ENCODE results near the gene BMPER. TPM values are rescaled to one million over a fixed set of nuclear protein-coding genes. Genes with fewer than 3 reads are reported as not detected.
A peak's percentile ranks its signal among the peaks of the same experiment; 100 is the strongest.

The BMPER gene
- total RNA-seq, 4 donors from 2014 or later = 0.65 to 6.5 (median 3.5) TPM

DNA sequence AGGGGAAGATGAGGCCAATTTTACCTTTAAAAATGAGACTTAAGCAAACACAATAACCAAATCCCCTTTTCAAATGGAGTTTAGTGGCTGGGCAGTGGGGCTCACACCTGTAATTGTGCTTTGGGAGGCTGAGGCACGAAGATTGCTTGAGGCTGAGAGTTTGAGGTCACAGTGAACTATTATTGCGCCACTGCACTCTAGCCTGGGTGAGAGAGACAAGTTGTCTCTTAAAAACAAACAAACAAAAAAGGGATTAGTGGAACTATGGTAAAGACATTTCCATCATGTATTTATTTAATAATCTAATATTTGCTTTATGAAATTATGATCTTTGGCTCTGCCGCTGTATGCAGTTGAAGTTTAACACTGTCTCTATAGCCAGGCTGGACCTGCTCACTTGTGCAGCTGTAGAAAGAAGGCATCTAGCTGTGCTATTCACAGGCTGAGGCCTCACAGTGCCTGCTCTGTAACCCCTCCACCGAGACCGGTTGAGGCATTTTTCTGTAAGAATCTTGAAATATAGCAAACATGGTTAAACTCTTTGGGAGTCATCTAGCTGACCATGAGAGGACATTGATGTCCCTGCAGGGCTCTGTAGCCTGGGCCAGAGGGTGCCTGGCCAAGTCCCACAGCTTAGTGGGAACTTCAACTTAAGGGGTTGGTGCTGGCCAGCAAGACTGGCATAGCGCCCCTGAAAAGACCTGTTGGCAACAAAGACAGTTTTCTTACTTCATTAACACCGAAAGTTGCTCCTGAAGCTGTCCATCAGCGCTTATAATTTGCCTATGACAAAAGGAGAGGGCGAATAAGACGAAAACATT lies 131.8 kb downstream of the BMPER start:
- no peaks in the 10 kb centered on the region for H3K36me3 ChIP-seq
- H3K27me3 ChIP-seq = no peaks in the 10 kb centered on the region
- H3K4me3 ChIP-seq = no peak overlapping the region
- WGBS = 83% methylated on average over 10 of the region's 10 CpGs
- TF ChIP-seq POLR2A (IDR thresholded peaks at IDR 0.05; ENCODE audit: low read depth) = no peak
- no peak for TF ChIP-seq POLR2AphosphoS5 (IDR thresholded peaks at IDR 0.05)
- no peak for TF ChIP-seq EP300 (IDR thresholded peaks at IDR 0.05)
- TF ChIP-seq, protein P1, sequence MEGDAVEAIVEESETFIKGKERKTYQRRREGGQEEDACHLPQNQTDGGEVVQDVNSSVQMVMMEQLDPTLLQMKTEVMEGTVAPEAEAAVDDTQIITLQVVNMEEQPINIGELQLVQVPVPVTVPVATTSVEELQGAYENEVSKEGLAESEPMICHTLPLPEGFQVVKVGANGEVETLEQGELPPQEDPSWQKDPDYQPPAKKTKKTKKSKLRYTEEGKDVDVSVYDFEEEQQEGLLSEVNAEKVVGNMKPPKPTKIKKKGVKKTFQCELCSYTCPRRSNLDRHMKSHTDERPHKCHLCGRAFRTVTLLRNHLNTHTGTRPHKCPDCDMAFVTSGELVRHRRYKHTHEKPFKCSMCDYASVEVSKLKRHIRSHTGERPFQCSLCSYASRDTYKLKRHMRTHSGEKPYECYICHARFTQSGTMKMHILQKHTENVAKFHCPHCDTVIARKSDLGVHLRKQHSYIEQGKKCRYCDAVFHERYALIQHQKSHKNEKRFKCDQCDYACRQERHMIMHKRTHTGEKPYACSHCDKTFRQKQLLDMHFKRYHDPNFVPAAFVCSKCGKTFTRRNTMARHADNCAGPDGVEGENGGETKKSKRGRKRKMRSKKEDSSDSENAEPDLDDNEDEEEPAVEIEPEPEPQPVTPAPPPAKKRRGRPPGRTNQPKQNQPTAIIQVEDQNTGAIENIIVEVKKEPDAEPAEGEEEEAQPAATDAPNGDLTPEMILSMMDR (IDR thresholded peaks at IDR 0.05) = no peak
- peaks cover 0 to 16% (median 12%) of the 10 kb centered on the region in 4 donors for H3K4me1 ChIP-seq
- H3K9me3 ChIP-seq = no peaks in the 10 kb centered on the region
- no peak for DNase-seq (ENCODE audit: extremely low spot score)
- intact Hi-C loops (cut with DNase I) = no loop called here
- no peak overlapping the region for H3K27ac ChIP-seq (replicated peaks in 1 of 4)

DNA sequence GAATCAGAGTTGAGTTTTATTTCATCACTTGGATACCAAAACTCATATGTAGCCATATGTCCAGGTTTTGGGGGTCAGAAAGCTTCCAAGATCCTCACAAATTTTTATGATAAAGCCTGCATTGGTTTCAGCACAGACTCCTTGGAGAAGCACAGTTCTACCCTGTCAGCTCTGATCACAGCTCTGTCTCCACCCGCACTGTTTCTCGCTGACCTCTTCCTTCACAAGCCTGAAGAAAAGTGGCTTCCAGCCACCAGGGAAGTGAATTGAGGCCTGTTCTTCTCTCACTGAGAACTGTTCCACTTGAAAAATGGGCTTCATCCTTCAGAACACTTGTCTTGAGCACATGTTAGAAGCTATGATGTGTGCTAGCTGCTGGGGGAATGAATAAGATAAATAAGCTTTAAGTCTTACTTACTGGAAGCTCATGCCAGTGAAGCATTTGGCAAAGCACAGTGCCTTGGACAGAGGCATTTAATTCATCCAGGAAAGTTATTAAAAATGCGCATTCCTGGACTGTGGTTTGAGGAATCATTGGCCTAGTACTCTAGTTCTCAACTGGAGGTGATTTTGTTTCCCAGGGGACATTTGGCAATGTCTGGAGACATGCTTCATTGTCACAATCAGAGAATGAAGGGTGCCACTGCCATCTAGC lies 133.6 kb downstream of the BMPER start:
- DNase-seq (ENCODE audit: extremely low spot score) = no peak
- no peak overlapping the region for H3K27ac ChIP-seq (replicated peaks in 1 of 4)
- WGBS = 67% methylated on average over 3 of the region's 3 CpGs
- H3K4me1 ChIP-seq = peaks cover 0 to 16% (median 12%) of the 10 kb centered on the region in 4 donors
- no peak overlapping the region for H3K4me3 ChIP-seq
- no peaks in the 10 kb centered on the region for H3K9me3 ChIP-seq
- intact Hi-C loops (cut with DNase I) = no loop called here
- TF ChIP-seq EP300 (IDR thresholded peaks at IDR 0.05) (no peak), POLR2A (IDR thresholded peaks at IDR 0.05; ENCODE audit: low read depth) (no peak), POLR2AphosphoS5 (IDR thresholded peaks at IDR 0.05) (no peak)
- TF ChIP-seq, protein P1 (IDR thresholded peaks at IDR 0.05) = no peak
- H3K36me3 ChIP-seq = no peaks in the 10 kb centered on the region
- H3K27me3 ChIP-seq = no peaks in the 10 kb centered on the region

DNA sequence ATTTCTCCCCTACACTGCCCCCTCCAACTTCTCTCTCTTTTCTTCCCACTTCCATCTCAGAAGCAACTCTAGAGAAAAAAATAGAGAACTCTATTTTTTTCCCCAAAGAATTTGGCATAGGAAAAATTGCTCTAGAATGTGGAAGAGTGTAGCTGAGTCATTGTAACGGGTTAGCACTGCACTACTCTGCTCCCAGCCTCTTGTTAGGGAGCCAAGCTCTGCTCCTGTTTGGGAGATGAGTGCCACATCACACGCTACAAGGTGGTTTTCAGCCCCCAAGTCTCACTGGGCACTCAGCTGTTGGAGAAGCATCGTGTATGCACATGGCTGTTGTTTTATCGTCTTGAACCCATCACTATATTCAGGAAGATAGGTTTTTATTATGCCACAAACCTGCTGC lies 136.4 kb downstream of the BMPER start:
- peaks cover 0 to 16% (median 12%) of the 10 kb centered on the region in 4 donors for H3K4me1 ChIP-seq
- H3K4me3 ChIP-seq = no peak overlapping the region
- H3K9me3 ChIP-seq = no peaks in the 10 kb centered on the region
- no peak overlapping the region for H3K27ac ChIP-seq (replicated peaks in 1 of 4)
- intact Hi-C loops (cut with DNase I) = no loop called here
- no peaks in the 10 kb centered on the region for H3K36me3 ChIP-seq
- no peaks in the 10 kb centered on the region for H3K27me3 ChIP-seq
- TF ChIP-seq, protein P1 (IDR thresholded peaks at IDR 0.05) = no peak
- TF ChIP-seq EP300 (IDR thresholded peaks at IDR 0.05) (no peak), POLR2AphosphoS5 (IDR thresholded peaks at IDR 0.05) (no peak), POLR2A (IDR thresholded peaks at IDR 0.05; ENCODE audit: low read depth) (no peak)
- WGBS = 93% methylated on average over 4 of the region's 4 CpGs
- DNase-seq (ENCODE audit: extremely low spot score) = peak; percentile 53

DNA sequence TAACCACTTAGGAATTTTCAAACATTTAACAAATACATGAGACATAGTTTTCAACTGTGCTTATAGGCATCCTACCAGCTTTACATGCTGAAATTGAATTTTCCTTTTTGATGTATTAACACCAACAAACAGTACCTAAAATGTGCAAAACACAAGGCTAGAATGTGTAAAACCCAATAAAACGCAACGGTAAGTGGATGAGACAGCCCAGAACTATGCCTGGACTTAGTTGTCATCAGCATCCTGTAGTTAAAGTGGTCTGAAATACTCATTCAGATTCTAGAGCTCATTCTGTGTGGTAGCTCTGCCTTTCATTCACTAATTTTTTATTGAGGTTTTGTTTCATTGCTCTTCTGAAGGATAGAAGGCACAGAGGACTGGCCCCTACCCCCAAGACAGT lies 137.1 kb downstream of the BMPER start:
- TF ChIP-seq POLR2A (IDR thresholded peaks at IDR 0.05; ENCODE audit: low read depth) (no peak), EP300 (IDR thresholded peaks at IDR 0.05) (no peak), POLR2AphosphoS5 (IDR thresholded peaks at IDR 0.05) (no peak)
- TF ChIP-seq, protein P1 (IDR thresholded peaks at IDR 0.05) = no peak
- Histone ChIP-seq H3K27me3 (no peaks in the 10 kb centered on the region), H3K4me3 (no peak overlapping the region), H3K36me3 (no peaks in the 10 kb centered on the region), H3K27ac (replicated peaks in 1 of 4) (no peak overlapping the region), H3K9me3 (no peaks in the 10 kb centered on the region), H3K4me1 (peaks cover 0 to 16% (median 12%) of the 10 kb centered on the region in 4 donors)
- 93% methylated on average over 2 of the region's 2 CpGs for WGBS
- intact Hi-C loops (cut with DNase I) = no loop called here
- DNase-seq (ENCODE audit: extremely low spot score) = no peak

Measured in esophagus muscularis mucosa (tissue), 4 donors.